CD4-positive, alpha-beta T cell treated with Interleukin-17A for 1 hour (primary cell): Measurements from ENCODE around the gene SHC3.
A peak's percentile ranks its signal among the peaks of the same experiment; 100 is the strongest.

Experiments used
- DNase-seq: peaks from one replicate; pipeline ENCODE4 v3.0.0-alpha.2; 2020

Gene SHC3

GRCh38 chr9:89049646-89050045 is 129.0 kb downstream of the SHC3 start:
- DNase-seq, result no peak

- no peak for DNase-seq
Measured at GRCh38 chr9:89048616-89049015, 130.0 kb downstream of the SHC3 start.

GRCh38 chr9:89047667-89048066 is 131.0 kb downstream of the SHC3 start:
- no peak for DNase-seq

- DNase-seq, result no peak
Measured at GRCh38 chr9:89046832-89047231, 131.8 kb downstream of the SHC3 start.

- no peak for DNase-seq
Measured at GRCh38 chr9:89044881-89045280, 133.7 kb downstream of the SHC3 start.

DNA sequence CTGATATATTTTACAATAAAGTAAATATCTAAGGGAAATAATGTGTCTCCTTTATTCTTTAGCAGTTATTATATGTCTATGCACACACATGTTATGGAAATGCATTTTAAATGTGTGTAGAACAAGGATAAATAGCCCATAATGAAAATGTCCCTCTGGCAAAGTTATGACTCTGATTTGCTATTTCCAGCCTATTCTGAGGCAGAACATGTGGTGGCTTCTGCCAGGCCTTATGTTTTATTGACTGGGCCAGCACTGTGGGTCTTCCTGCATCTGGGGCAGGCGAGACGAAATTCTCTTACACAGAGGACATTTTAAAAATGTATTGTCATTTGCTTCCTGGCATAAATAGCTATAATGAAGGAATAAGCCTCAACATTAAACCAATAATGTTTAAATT is 134.5 kb downstream of the SHC3 start:
- DNase-seq, result no peak

DNA sequence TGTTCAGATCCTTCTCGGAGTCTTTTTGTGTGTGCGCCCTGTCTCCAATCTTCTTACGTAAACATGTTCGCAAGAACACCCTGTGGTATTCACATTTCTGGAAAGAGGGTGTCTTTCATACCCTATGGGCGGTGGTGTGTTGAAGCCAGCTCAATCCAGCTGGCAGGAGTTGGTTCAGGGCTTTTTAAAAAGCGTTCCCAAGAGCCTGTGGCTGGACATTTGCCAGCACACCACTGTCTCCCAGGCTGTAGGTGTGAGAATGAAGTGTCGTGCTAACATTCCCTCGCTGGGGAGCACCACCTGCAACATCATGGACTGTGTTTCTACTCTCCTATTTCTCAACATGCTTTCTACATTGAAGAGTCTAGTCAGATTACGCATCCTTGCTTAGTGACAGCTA is 135.6 kb downstream of the SHC3 start:
- no peak for DNase-seq

GRCh38 chr9:89039664-89040063 is 139.0 kb downstream of the SHC3 start:
- DNase-seq, result no peak

GRCh38 chr9:89039104-89039465 is 139.5 kb downstream of the SHC3 start:
- no peak for DNase-seq

DNA sequence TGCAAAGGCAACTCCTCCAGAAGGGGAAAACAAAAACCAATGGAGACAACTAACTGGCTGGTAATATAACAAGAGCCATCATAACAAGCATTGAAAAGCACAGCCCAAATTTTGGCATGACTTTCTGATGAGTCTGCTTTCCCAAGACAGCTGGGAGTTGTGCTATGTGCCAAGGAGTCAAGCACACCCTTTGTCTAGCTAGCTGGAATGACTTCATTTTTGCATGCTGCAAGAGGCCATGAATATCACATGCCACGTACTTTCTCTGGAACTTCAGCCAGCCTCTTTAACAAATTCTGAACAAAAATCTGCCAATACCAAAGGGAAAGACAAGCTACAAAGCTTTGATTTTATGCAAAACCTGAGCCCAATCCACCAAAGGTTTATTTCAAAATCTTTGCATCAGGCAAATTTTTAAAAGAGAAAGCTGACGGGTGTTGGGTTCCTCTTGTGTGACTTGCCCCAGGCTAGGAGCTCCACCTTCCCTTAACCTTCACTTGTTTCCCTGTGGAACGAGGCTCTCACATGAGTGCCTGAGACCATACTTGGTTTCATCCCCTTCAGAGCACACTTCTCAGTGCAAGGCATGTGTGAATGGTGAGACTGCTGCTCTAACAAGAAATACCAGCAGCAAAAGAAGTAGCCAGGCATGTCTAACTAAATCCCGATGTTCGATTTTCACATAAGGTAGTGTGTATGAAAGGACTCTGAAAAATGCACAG is 140.1 kb downstream of the SHC3 start:
- no peak for DNase-seq

DNA sequence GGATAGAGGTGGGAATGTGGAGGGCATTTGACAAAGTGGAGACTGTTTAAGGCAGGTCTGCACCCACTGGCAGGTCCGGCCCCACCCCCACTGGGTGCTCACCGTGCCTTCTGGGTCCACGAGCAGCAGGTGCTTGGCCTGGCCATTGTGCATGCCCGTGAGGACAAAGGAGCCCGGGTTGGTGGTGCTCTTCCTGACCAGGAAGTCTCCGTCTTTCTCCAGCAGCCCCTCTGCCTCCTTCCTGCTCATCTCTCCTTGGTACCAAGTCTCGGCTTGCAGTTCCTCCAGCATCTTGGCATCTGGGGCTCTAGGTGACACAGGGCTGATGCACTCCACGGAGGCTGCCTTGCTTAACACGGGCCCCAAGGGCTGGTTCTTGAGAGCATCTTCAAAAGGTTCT is 140.7 kb downstream of the SHC3 start:
- DNase-seq, result no peak

DNA sequence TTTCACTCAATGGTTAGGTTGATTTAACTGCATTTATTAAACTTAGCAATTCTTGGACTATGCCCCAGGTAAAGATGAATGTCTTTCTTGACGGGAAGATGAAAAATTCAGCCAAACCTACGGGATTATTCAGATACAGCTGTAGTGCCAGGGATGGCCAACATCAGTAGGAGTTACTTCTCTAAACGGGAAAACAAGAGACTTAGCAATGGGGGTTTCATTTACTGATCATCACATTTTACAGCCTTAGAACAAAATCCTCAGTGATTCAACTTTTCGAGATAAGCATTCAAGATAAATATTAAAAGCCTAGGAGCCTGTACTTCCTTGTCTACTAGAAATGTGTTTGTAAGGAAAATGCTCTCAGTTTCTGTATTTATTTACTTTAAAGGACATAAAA is 141.3 kb downstream of the SHC3 start:
- no peak for DNase-seq

DNA sequence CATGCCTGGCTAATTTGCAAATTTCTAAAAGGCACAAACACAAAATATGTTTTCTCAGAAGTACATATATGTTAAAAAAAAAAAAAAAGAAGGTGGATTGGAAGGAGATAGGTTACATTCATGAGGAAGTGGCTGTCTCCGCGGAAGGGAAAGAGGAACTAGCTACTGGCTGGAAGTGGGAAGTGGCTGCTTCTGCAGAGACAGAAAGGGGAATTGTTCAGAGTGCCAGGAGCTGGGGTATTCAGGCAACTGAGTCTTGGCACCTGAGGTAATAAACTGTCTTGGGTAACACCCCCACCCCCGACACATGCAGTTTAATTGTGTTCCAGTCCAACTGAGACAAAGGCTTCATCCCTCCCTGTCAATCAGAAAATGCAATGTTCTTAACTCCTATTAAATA is 141.7 kb downstream of the SHC3 start:
- DNase-seq, result peak; percentile 26

GRCh38 chr9:89036383-89036782 is 142.2 kb downstream of the SHC3 start:
- no peak for DNase-seq

GRCh38 chr9:89032661-89033060 is 146.0 kb downstream of the SHC3 start:
- DNase-seq, result no peak

GRCh38 chr9:89032173-89032572 is 146.4 kb downstream of the SHC3 start:
- DNase-seq, result no peak

DNA sequence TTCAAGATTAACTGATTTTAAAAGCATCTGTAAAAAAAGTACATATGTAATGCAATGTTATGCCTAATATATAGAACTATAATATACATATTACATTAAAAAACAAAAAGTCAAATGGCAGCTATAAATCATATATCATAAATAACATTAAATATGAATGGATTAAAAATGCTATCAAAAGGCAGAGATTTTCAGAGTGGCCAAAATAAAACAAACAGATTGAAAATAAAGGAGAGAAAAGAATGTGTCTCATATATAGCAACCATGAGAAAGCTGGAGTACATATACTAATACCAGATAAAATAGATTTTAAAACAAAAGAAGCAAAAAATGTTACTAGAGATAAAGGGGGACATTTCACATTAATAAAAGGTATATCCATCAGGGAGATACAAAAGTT is 148.8 kb downstream of the SHC3 start:
- DNase-seq, result no peak

DNA sequence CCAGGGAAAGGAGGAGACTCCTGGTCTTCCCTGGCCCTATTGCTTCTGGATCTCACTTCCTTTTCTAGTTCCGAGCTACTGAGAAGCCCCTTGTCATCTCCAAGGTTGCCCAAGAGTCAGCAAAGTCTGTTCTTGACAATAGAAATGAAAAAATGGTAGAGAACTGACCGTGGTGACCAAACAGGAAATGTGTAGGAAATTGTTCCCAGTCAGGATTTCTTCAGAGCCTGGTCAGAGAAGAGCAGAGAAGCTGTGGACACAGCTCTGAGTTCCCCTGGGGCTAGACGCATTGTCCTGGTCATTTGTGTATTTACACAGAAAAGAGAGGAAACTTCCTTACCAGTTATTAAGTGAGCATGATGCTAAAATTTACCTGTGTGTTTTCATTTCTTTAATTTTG is 151.7 kb downstream of the SHC3 start:
- no peak for DNase-seq

GRCh38 chr9:89025553-89025952 is 153.1 kb downstream of the SHC3 start:
- DNase-seq, result no peak

- DNase-seq, result no peak
Measured at GRCh38 chr9:89024727-89025126, 153.9 kb downstream of the SHC3 start.

- DNase-seq, result no peak
Measured at GRCh38 chr9:89023740-89024139, 154.9 kb downstream of the SHC3 start.

- no peak for DNase-seq
Measured at GRCh38 chr9:89022902-89023301, 155.7 kb downstream of the SHC3 start.

DNA sequence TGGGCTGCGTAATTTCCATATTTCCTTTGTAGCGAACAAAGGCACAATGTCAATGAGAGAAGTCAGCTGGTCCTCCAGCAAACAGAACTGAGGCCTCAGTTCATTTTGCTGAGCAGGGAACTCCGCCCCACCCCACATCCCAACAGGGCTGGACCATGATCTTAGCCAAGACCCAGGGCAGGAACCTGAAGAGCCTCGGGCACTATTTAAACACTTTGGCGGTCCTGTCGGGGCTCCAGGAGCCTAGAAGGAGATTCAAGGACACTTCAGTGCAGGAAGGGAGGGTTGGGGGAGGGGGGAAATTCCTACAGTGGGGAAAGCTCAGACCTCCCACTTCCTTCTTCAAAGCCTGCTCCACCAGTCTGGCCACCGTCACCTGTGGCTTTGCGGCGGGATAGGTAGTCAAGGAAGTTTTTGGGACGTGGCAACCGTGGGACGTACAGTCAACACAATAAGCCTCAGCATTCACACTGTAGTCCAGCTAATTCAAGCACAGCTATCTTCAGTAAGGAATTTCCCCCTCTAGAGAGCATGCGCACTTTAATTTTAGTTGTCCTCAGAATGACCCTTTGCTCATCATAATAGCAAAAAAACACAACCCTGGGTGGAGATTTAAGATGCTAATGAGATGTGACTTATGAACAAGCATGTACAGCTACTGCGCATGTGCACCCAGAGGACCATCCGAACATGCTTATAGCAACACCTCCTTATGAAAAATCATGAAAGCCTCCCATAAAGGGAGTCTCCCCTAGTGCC is 156.4 kb downstream of the SHC3 start:
- DNase-seq, result no peak

DNA sequence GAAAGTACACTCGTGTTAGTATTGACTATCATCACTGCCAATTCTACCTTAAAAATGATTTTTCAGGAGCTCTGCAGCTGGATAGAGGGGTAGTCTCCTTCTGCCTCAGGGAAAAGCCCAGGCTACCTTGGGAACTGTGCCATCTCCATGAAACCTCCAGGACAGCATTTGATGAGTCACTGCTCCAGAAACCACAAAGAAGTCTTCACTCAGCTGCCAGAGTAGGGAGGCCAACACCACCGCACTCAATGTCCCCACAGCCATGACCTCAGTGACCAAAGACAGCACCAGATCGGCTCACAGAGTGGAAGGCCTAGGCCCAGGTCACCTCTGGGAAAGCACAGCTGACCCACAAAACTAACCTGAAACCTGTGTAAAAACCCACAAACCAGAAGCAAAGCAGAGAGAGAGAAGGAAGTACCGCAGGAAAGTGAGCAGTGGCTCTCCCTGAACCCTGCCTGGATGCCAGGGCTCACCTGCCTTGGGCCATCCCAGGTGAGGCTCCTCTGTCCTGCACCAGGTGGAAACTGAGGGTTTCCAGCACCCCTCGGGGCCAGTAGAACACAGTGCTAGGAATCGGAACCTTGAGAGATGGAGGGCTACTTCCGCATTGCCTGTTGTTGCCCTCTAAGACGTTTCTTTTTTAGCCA is 157.3 kb downstream of the SHC3 start:
- no peak for DNase-seq
